Neural cell (in vitro differentiated cells): ENCODE data around the gene AK5. TPM values are rescaled to one million over a fixed set of nuclear protein-coding genes. Genes with fewer than 3 reads are reported as not detected.

Source experiments
- H2AFZ ChIP-seq: fragments of 200-600, 300-800 bp; sonication (generic), shearing (Covaris generic); 2 replicates; pipeline ENCODE4 v1.6.0; 2014; ENCODE audit warnings: low read depth, mild to moderate bottlenecking, antibody characterized with exemption, low read length, moderate library complexity
- H3F3A ChIP-seq: fragments of 200-600 bp; shearing (Covaris generic); 2 replicates; pipeline ENCODE4 v1.6.1; 2016; ENCODE audit warnings: mild to moderate bottlenecking, moderate library complexity, mixed read lengths, antibody characterized with exemption, low read length; ENCODE audit not compliant: insufficient read depth, poor library complexity, severe bottlenecking
- H3K27ac ChIP-seq: fragments of 200-600, 300-800 bp; sonication (generic), shearing (Covaris generic); 2 replicates; pipeline ENCODE4 v1.5.1; 2014; ENCODE audit warnings: mild to moderate bottlenecking, low read length, moderate library complexity
- H3K27me3 ChIP-seq: fragments of 300-800, 200-600 bp; sonication (generic), shearing (Covaris generic); 2 replicates; pipeline ENCODE4 v1.6.0; 2014; ENCODE audit warnings: mild to moderate bottlenecking, low read depth, low read length, moderate library complexity; ENCODE audit not compliant: insufficient read depth
- H3K36me3 ChIP-seq: fragments of 300-800, 200-600 bp; sonication (generic), shearing (Covaris generic); 2 replicates; pipeline ENCODE4 v1.5.1; 2014; ENCODE audit warnings: mild to moderate bottlenecking, antibody characterized with exemption, low read length, moderate library complexity; ENCODE audit not compliant: insufficient read depth
- H3K4me2 ChIP-seq: fragments of 300-800, 200-600 bp; sonication (generic), shearing (Covaris generic); 2 replicates; pipeline ENCODE4 v1.6.0; 2014; ENCODE audit warnings: mild to moderate bottlenecking, low read length
- H3K4me3 ChIP-seq: fragments of 300-800, 200-600 bp; sonication (generic), shearing (Covaris generic); 2 replicates; pipeline ENCODE4 v1.5.1; 2014; ENCODE audit warnings: mild to moderate bottlenecking, low read length, moderate library complexity
- H3K79me2 ChIP-seq: fragments of 200-600 bp; shearing (Covaris generic); replicated peaks from 2 replicates; pipeline ENCODE4 v1.6.0; 2014; ENCODE audit warnings: mild to moderate bottlenecking, low read length, moderate library complexity; ENCODE audit not compliant: insufficient read depth
- H3K9ac ChIP-seq: fragments of 300-800, 200-600 bp; sonication (generic), shearing (Covaris generic); 2 replicates; pipeline ENCODE4 v1.6.1; 2016; ENCODE audit warnings: mild to moderate bottlenecking, low read length, mixed read lengths
- H3K9me2 ChIP-seq: fragments of 200-600 bp; shearing (Covaris generic); 2 replicates; pipeline ENCODE4 v1.6.1; 2016; ENCODE audit warnings: mild to moderate bottlenecking, low read length, mixed read lengths; ENCODE audit not compliant: insufficient read depth
- H3K9me3 ChIP-seq: fragments of 200-600, 300-800 bp; sonication (generic), shearing (Covaris generic); 2 replicates; pipeline ENCODE4 v1.6.1; 2016; ENCODE audit warnings: mild to moderate bottlenecking, mixed run types, low read length, moderate library complexity, mixed read lengths
- H4K20me1 ChIP-seq: fragments of 200-600 bp; shearing (Covaris generic); 2 replicates; pipeline ENCODE4 v1.6.1; 2016; ENCODE audit warnings: mild to moderate bottlenecking, mixed run types; ENCODE audit not compliant: insufficient read depth
- EP300 ChIP-seq: fragments of 450-650 bp; conservative IDR thresholded peaks from 2 replicates; pipeline ENCODE4 v1.6.1; 2014; ENCODE audit warnings: antibody characterized with exemption, mild to moderate bottlenecking, moderate library complexity; ENCODE audit not compliant: poor library complexity, severe bottlenecking
- EZH2 ChIP-seq: fragments of 200-600, 300-800 bp; shearing (Covaris generic), sonication (generic); IDR thresholded peaks from 2 replicates; pipeline ENCODE4 v1.6.1; 2014; ENCODE audit warnings: antibody characterized with exemption, low read length, borderline replicate concordance, mild to moderate bottlenecking; ENCODE audit not compliant: insufficient read depth, poor library complexity, severe bottlenecking
- MXI1 ChIP-seq: fragments of 450-650 bp; conservative IDR thresholded peaks from 2 replicates; pipeline ENCODE4 v1.6.1; 2014; ENCODE audit warnings: antibody characterized with exemption, mild to moderate bottlenecking; ENCODE audit not compliant: poor library complexity, severe bottlenecking
- POLR2AphosphoS5 ChIP-seq: IDR thresholded peaks from 2 replicates; pipeline ENCODE4 v1.6.1; 2012
- RAD21 ChIP-seq: fragments of 450-650 bp; conservative IDR thresholded peaks from 2 replicates; pipeline ENCODE4 v1.6.1; 2014; ENCODE audit warnings: antibody characterized with exemption, mild to moderate bottlenecking, moderate library complexity
- SMC3 ChIP-seq: fragments of 450-650 bp; conservative IDR thresholded peaks from 2 replicates; pipeline ENCODE4 v1.6.1; 2014; ENCODE audit warnings: antibody characterized with exemption, mild to moderate bottlenecking, moderate library complexity; ENCODE audit not compliant: poor library complexity
- TAF1 ChIP-seq: IDR thresholded peaks from 2 replicates; pipeline ENCODE4 v1.6.1; 2012; ENCODE audit warnings: low read depth
- polyA plus RNA-seq: library from polyadenylated mRNA; depleted of rRNA; stranded (reverse); fragments of >200 nt; gene quantifications from 2 replicates; pipeline ENCODE4 v1.2.3, GENCODE V29; 2014
- TF ChIP-seq, protein P1 (sequence below): fragments of 450-650 bp; IDR thresholded peaks from 2 replicates; pipeline ENCODE4 v1.5.1; 2014; ENCODE audit warnings: antibody characterized with exemption, mild to moderate bottlenecking, moderate library complexity; ENCODE audit not compliant: poor library complexity, severe bottlenecking
- TF ChIP-seq, protein P2 (sequence below): IDR thresholded peaks from 2 replicates; pipeline ENCODE4 v1.6.1; 2012; ENCODE audit warnings: borderline replicate concordance

The AK5 gene
- polyA plus RNA-seq, 1 donor from 2014 or later = 7.1 TPM

DNA sequence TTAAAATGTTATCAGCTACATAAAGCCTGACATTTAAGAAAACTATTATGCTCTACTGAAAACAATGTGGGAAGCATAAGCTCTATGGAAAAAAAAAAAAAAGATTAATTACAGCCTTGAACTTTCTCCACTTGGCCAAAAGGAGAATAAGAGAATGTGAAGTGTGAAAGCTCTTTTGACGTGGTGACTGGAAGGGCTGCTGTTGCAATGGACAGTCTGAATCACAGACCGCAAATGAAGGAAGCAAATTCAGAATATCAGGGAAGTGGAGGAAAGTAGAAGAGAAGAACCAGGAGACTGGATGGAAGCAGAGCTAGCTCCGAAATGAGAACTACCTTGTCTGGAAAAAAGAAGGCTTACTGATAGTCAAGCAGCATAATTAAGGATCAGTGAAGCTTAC, 106.8 kb downstream of the AK5 start:
- Histone ChIP-seq H3K27ac (no peak overlapping the region), H2AFZ (no peak overlapping the region), H3K9me2 (no peaks in the 10 kb centered on the region), H3K36me3 (no peaks in the 10 kb centered on the region), H3K9ac (no peak overlapping the region), H3K4me3 (no peak overlapping the region), H4K20me1 (no peaks in the 10 kb centered on the region), H3K9me3 (no peaks in the 10 kb centered on the region), H3K4me2 (no peak overlapping the region), H3K79me2 (no peaks in the 10 kb centered on the region), H3F3A (no peaks in the 10 kb centered on the region), H3K27me3 (no peaks in the 10 kb centered on the region)
- no peak for TF ChIP-seq MXI1
- TF ChIP-seq SMC3 = no peak
- TF ChIP-seq, protein P1, sequence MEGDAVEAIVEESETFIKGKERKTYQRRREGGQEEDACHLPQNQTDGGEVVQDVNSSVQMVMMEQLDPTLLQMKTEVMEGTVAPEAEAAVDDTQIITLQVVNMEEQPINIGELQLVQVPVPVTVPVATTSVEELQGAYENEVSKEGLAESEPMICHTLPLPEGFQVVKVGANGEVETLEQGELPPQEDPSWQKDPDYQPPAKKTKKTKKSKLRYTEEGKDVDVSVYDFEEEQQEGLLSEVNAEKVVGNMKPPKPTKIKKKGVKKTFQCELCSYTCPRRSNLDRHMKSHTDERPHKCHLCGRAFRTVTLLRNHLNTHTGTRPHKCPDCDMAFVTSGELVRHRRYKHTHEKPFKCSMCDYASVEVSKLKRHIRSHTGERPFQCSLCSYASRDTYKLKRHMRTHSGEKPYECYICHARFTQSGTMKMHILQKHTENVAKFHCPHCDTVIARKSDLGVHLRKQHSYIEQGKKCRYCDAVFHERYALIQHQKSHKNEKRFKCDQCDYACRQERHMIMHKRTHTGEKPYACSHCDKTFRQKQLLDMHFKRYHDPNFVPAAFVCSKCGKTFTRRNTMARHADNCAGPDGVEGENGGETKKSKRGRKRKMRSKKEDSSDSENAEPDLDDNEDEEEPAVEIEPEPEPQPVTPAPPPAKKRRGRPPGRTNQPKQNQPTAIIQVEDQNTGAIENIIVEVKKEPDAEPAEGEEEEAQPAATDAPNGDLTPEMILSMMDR = no peak
- TF ChIP-seq, protein P2, sequence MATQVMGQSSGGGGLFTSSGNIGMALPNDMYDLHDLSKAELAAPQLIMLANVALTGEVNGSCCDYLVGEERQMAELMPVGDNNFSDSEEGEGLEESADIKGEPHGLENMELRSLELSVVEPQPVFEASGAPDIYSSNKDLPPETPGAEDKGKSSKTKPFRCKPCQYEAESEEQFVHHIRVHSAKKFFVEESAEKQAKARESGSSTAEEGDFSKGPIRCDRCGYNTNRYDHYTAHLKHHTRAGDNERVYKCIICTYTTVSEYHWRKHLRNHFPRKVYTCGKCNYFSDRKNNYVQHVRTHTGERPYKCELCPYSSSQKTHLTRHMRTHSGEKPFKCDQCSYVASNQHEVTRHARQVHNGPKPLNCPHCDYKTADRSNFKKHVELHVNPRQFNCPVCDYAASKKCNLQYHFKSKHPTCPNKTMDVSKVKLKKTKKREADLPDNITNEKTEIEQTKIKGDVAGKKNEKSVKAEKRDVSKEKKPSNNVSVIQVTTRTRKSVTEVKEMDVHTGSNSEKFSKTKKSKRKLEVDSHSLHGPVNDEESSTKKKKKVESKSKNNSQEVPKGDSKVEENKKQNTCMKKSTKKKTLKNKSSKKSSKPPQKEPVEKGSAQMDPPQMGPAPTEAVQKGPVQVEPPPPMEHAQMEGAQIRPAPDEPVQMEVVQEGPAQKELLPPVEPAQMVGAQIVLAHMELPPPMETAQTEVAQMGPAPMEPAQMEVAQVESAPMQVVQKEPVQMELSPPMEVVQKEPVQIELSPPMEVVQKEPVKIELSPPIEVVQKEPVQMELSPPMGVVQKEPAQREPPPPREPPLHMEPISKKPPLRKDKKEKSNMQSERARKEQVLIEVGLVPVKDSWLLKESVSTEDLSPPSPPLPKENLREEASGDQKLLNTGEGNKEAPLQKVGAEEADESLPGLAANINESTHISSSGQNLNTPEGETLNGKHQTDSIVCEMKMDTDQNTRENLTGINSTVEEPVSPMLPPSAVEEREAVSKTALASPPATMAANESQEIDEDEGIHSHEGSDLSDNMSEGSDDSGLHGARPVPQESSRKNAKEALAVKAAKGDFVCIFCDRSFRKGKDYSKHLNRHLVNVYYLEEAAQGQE = no peak
- TF ChIP-seq EP300 = no peak
- no peak for TF ChIP-seq EZH2
- TF ChIP-seq TAF1 = no peak
- TF ChIP-seq RAD21 = no peak
- TF ChIP-seq POLR2AphosphoS5 = no peak

DNA sequence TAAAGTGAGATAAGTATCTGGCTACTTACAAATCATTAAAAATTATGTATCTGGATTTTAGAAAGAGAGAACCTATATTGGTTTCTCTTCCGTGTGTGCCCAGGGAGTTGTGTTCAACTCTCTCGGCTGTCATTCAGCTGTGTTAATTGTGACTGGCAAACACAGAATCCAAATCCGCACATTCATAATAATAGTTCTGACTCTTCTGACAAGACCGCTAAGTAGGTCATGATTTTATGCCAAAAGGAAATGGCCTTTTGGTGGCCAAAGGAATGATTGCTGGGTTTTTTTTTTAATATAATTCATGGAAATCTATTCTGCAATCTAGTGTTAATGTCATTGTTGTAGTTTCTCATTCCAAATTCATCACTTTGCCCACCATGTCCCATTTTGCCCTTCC, 110.7 kb downstream of the AK5 start:
- H3K9me2 ChIP-seq = no peaks in the 10 kb centered on the region
- H3K9ac ChIP-seq = no peak overlapping the region
- no peaks in the 10 kb centered on the region for H3K36me3 ChIP-seq
- no peaks in the 10 kb centered on the region for H4K20me1 ChIP-seq
- no peaks in the 10 kb centered on the region for H3K9me3 ChIP-seq
- TF ChIP-seq POLR2AphosphoS5 (no peak), SMC3 (no peak), MXI1 (no peak)
- TF ChIP-seq, protein P1 = no peak
- no peaks in the 10 kb centered on the region for H3K27me3 ChIP-seq
- no peak overlapping the region for H3K4me2 ChIP-seq
- no peak overlapping the region for H3K27ac ChIP-seq
- H3K4me3 ChIP-seq = no peak overlapping the region
- H3K79me2 ChIP-seq = no peaks in the 10 kb centered on the region
- H3F3A ChIP-seq = no peaks in the 10 kb centered on the region
- no peak overlapping the region for H2AFZ ChIP-seq
